ENCODE measurements around the gene TAF15. TPM values are rescaled to one million over a fixed set of nuclear protein-coding genes. Genes with fewer than 3 reads are reported as not detected.

TAF15 gene
- total RNA-seq, 6 experiments from 2014 or later, result 41.3 to 75.8 (median 65.4) TPM

DNA sequence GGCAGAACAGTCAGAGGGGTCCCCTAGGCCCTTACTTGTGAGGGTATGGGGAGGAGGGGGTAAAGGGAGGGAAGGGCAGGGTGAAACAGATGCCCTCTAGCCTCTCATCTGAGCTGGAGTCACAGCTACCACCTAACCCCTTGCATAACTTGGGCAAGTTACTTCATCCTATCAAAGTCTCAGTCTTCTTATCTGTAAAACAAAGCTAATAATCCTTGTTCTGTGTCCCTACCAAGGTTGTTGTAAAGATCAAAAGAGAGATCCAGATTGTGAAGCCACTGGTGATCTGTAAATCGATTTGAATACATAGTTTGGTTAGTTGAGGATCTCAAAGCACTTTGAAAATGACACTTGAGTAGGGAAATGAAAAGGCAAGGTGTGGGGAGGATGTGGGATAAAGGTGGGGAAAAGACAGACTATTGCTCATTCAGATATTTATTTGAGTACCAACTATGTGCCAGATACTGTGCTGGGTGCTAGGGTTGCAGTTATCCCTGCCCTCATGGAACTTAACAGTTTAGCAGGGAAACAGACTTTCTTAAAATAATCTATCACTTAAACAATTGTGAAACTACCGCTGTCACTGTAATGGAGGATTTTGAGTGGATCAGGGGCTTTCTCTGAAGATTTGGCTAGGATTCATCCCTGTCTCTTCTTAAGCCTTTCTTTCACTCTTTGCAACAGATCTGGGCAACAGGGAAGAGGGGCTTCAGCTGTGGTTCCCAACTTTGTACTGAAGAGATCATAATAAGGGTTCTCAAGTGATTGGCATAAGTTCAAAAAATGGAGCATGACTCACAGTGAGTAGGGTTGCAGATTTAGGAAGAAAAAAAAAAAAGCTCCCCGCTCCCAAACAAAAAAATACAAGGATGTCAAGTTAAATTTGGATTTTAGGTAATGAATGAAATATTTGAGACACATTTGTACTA is 56.4 kb downstream of the TAF15 start:
- ATAC-seq, result no peak
- Histone ChIP-seq H3K9me3 (no peaks in the 10 kb centered on the region), H3K36me3 (no peaks in the 10 kb centered on the region), H3K27me3 (no peaks in the 10 kb centered on the region), H3K4me3 (no peak overlapping the region), H3K4me1 (no peaks in the 10 kb centered on the region), H3K27ac (no peak overlapping the region)
- no peak for TF ChIP-seq POLR2A (IDR thresholded peaks at IDR 0.05)
- TF ChIP-seq, protein P1, sequence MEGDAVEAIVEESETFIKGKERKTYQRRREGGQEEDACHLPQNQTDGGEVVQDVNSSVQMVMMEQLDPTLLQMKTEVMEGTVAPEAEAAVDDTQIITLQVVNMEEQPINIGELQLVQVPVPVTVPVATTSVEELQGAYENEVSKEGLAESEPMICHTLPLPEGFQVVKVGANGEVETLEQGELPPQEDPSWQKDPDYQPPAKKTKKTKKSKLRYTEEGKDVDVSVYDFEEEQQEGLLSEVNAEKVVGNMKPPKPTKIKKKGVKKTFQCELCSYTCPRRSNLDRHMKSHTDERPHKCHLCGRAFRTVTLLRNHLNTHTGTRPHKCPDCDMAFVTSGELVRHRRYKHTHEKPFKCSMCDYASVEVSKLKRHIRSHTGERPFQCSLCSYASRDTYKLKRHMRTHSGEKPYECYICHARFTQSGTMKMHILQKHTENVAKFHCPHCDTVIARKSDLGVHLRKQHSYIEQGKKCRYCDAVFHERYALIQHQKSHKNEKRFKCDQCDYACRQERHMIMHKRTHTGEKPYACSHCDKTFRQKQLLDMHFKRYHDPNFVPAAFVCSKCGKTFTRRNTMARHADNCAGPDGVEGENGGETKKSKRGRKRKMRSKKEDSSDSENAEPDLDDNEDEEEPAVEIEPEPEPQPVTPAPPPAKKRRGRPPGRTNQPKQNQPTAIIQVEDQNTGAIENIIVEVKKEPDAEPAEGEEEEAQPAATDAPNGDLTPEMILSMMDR (IDR thresholded peaks at IDR 0.05), result no peak
- DNase-seq, result no peak
- intact Hi-C loops (cut with DNase I), result no loop called here
- 68% methylated on average over 2 of the region's 3 CpGs for WGBS (ENCODE audit: insufficient coverage, low coverage, low lambda C conversion rate, missing lambda C conversion rate)

DNA sequence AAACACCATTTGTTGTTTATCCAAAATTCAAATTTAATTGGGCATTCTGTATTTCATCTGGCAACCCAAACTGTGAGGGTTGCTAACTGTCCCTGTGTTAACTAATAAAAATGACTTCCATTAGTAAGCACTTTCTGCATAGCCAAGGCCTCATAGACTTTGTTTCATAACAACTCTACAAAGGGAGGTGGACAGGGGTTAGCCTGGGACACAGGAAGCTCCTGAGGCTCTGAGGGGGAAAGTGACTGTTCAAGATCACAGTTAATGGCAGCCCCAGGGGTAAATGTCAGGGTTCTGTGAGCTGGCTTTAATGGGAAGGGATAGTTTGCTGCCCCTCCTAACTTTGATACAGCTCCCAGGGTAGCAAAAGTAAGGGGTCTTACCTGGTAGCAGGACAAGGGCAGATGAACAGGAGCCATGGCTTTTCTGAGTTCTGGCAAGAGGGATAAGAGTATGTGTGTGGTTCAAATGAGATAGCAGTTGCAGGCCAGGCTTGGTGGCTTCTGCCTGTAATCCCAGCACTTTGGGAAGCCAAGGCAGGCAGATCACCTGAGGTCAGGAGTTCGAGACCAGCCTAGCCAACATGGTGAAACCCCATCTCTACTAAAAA is 57.2 kb downstream of the TAF15 start:
- intact Hi-C loops (cut with DNase I), result no loop called here
- Histone ChIP-seq H3K9me3 (no peaks in the 10 kb centered on the region), H3K27me3 (no peaks in the 10 kb centered on the region), H3K27ac (no peak overlapping the region), H3K36me3 (no peaks in the 10 kb centered on the region), H3K4me3 (no peak overlapping the region), H3K4me1 (no peaks in the 10 kb centered on the region)
- TF ChIP-seq, protein P1 (IDR thresholded peaks at IDR 0.05), result no peak
- no peak for TF ChIP-seq POLR2A (IDR thresholded peaks at IDR 0.05)
- no CpG with 5 or more reads among the region's 1 CpG for WGBS (ENCODE audit: insufficient coverage, low coverage, low lambda C conversion rate, missing lambda C conversion rate)
- peak in 1 of 4 donors; percentile 32 for ATAC-seq
- DNase-seq, result no peak

DNA sequence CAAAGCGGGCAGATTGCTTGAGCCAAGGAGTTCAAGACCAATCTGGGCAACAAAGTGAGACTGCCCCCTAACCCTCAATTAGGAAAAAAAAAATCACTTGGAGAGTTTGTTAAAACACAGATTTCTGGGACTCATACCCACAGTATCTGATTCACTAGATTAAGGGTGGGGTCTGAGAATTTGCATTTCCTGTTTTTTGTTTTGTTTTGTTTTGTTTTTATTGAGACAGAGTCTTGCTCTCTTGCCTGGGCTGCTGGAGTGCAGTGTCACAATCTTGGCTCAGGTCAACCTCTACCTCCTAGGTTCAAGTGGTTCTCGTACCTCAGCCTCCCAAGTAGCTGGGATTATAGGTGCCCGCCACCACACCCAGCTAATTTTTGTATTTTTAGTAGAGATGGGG is 58.3 kb downstream of the TAF15 start:
- Histone ChIP-seq H3K4me3 (no peak overlapping the region), H3K36me3 (no peaks in the 10 kb centered on the region), H3K9me3 (no peaks in the 10 kb centered on the region), H3K4me1 (no peaks in the 10 kb centered on the region), H3K27me3 (no peaks in the 10 kb centered on the region), H3K27ac (no peak overlapping the region)
- ATAC-seq (no peak), DNase-seq (no peak)
- intact Hi-C loops (cut with DNase I), result no loop called here
- WGBS (ENCODE audit: insufficient coverage, low coverage, low lambda C conversion rate, missing lambda C conversion rate), result 100% methylated on average over 3 of the region's 3 CpGs
- TF ChIP-seq, protein P1 (IDR thresholded peaks at IDR 0.05), result no peak
- TF ChIP-seq POLR2A (IDR thresholded peaks at IDR 0.05), result no peak

DNA sequence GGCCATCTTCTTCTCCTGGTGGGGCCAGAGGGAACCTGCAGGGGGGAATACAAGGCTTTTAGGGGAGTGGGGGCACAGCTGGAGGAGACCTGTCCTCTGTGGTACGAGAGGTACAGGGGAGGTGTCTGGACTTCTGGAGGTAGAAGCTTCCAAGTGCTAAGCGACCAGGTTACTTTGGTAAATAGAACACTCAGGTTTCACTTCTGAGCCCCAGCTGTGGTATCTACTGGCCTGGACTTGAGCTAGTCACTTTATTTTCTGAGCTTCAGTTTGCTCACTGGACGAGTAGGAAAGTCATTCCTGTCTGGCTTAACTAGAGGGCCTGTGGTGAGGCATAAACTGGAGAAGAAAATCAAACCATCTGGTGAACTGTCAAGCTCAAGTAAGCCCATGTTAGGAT is 59.5 kb downstream of the TAF15 start, which contains the start of gene HEATR9:
Gene HEATR9, minus strand, starts transcription at position 155 of the 400 bp plus-strand sequence. Its CDS starts 149 bp downstream, at position 6.
- no peaks in the 10 kb centered on the region for H3K4me1 ChIP-seq
- TF ChIP-seq, protein P1 (IDR thresholded peaks at IDR 0.05), result no peak
- TF ChIP-seq POLR2A (IDR thresholded peaks at IDR 0.05), result no peak
- 63% methylated on average over 1 of the region's 3 CpGs for WGBS (ENCODE audit: insufficient coverage, low coverage, low lambda C conversion rate, missing lambda C conversion rate)
- no peak within 1 kb of the TSS for H3K27ac ChIP-seq
- no peaks in the 10 kb centered on the region for H3K9me3 ChIP-seq
- no peak within 1 kb of the TSS for H3K4me3 ChIP-seq
- no peak for ATAC-seq
- no peaks in the 10 kb centered on the region for H3K27me3 ChIP-seq
- intact Hi-C loops (cut with DNase I), result no loop called here
- H3K36me3 ChIP-seq, result no peaks in the 10 kb centered on the region
- no peak for DNase-seq

Measured in right lobe of liver (tissue), 6 donors.